Neural progenitor cell (in vitro differentiated cells): ENCODE results near the gene DUOX1.
A peak's percentile ranks its signal among the peaks of the same experiment; 100 is the strongest.

ENCODE experiments used
- CTCF ChIP-seq: fragments of 200-600 bp; sonication (generic); IDR thresholded peaks from 2 replicates; pipeline ENCODE4 v1.5.1; 2017; ENCODE audit warnings: antibody characterized with exemption, mild to moderate bottlenecking
- EZH2 ChIP-seq: fragments of 200-600 bp; sonication (generic); IDR thresholded peaks from 2 replicates; pipeline ENCODE4 v1.6.1; 2017; ENCODE audit warnings: antibody characterized with exemption, mild to moderate bottlenecking, moderate library complexity
- EZH2phosphoT487 ChIP-seq: fragments of 200-600 bp; sonication (generic); IDR thresholded peaks from 2 replicates; pipeline ENCODE4 v1.6.1; 2017; ENCODE audit warnings: antibody characterized with exemption

- TF ChIP-seq CTCF (peak; percentile 33), EZH2 (no peak), EZH2phosphoT487 (peak; percentile 82)
Measured at GRCh38 chr15:45134682-45135604, 5.1 kb downstream of the DUOX1 start.
